Thymus (tissue), 11 donors: ENCODE results near the gene ARF1. TPM values are rescaled to one million over a fixed set of nuclear protein-coding genes. Genes with fewer than 3 reads are reported as not detected.

Source experiments
- DNase-seq, 9 donors: peaks; one replicate each; pipeline ENCODE4 v3.0.0-alpha.2; 2013; ENCODE audit warnings: low spot score in 9 of 9, low read depth in 6 of 9, missing footprints in 1 of 9
- H3K27ac ChIP-seq, 2 donors: one replicate each; pipeline ENCODE4 v1.5.1; 2013; ENCODE audit warnings: control low read depth in 1 of 2, low read depth in 1 of 2, low read length in 1 of 2, mild to moderate bottlenecking in 1 of 2, moderate library complexity in 1 of 2
- H3K27me3 ChIP-seq, 2 donors: one replicate each; pipeline ENCODE4 v1.5.1; 2013; ENCODE audit warnings: low read length in 1 of 2; ENCODE audit not compliant: control insufficient read depth in 2 of 2, insufficient read depth in 1 of 2
- H3K36me3 ChIP-seq, 2 donors: one replicate each; pipeline ENCODE4 v1.5.1; 2013; ENCODE audit warnings: low read length in 1 of 2, mild to moderate bottlenecking in 1 of 2, moderate library complexity in 1 of 2; ENCODE audit not compliant: control insufficient read depth in 2 of 2, insufficient read depth in 2 of 2
- H3K4me1 ChIP-seq, 2 donors: one replicate each; pipeline ENCODE4 v1.5.1; 2013; ENCODE audit warnings: low read length in 2 of 2; ENCODE audit not compliant: control insufficient read depth in 2 of 2, insufficient read depth in 2 of 2
- H3K4me3 ChIP-seq, 2 donors: one replicate each; pipeline ENCODE4 v1.5.1; 2013; ENCODE audit warnings: low read length in 2 of 2, control low read depth in 1 of 2, mild to moderate bottlenecking in 1 of 2
- H3K9me3 ChIP-seq, 2 donors: one replicate each; pipeline ENCODE4 v1.5.1; 2013; ENCODE audit warnings: low read length in 1 of 2, mild to moderate bottlenecking in 1 of 2; ENCODE audit not compliant: control insufficient read depth in 2 of 2, insufficient read depth in 1 of 2
- WGBS: extraction: QIAGEN DNeasy Blood & Tissue Kit; methylation state at CpG from one replicate; pipeline ENCODE4 v1.1.7; 2013; 5-methylcytosine and 5-hydroxymethylcytosine counted together
- polyA plus RNA-seq: library from polyadenylated mRNA; stranded (reverse); fragments of 200-250 nt; gene quantifications from one replicate; pipeline ENCODE4 v1.2.3, GENCODE V29; 2013
- total RNA-seq: library from RNA; stranded (reverse); fragments of 120-200 nt; gene quantifications from one replicate; pipeline ENCODE4 v1.2.4, GENCODE V29; 2013
- donor health status: healthy.

The ARF1 gene
- total and polyA plus RNA-seq, 2 donors: 133 to 227 TPM

DNA sequence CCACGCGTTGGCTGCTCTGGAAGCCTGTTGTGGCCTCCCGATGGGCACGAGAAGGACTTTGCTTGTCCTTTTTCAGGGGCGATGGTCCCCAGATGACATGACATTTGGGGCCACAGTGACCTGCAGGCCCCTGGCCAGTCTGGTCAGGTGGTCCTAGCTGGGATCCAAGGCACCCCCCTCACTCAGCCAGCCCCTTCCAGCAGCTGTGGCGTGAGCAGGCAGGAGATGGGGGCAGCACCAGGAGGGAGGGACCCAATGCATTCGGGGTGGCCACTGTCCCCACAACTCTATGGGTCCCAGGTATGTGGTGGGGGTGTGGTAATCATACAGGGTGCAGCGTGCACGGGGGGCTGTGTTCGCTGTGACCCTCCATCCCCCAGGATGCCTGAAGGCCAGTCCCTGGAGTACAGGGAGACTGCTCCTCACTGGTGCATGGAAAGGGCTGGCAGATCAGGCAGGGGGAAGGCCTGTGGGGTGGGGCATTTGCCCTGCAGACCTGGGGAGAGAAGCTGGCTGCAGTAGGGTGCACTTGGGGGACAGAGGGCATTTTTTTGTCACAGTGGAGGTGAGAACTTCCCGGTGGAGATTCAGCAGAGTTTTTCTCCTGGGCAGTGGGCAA is 44.0 kb upstream of the ARF1 start:
- Histone ChIP-seq H3K27ac (no peak overlapping the region), H3K4me1 (no peaks in the 10 kb centered on the region), H3K9me3 (peaks cover 0 to 6% of the 10 kb centered on the region in 2 donors), H3K36me3 (no peaks in the 10 kb centered on the region), H3K4me3 (no peak overlapping the region), H3K27me3 (peaks cover 24 to 56% of the 10 kb centered on the region in 2 donors)
- no peak for DNase-seq
- WGBS: 80% methylated on average over 11 of the region's 11 CpGs

DNA sequence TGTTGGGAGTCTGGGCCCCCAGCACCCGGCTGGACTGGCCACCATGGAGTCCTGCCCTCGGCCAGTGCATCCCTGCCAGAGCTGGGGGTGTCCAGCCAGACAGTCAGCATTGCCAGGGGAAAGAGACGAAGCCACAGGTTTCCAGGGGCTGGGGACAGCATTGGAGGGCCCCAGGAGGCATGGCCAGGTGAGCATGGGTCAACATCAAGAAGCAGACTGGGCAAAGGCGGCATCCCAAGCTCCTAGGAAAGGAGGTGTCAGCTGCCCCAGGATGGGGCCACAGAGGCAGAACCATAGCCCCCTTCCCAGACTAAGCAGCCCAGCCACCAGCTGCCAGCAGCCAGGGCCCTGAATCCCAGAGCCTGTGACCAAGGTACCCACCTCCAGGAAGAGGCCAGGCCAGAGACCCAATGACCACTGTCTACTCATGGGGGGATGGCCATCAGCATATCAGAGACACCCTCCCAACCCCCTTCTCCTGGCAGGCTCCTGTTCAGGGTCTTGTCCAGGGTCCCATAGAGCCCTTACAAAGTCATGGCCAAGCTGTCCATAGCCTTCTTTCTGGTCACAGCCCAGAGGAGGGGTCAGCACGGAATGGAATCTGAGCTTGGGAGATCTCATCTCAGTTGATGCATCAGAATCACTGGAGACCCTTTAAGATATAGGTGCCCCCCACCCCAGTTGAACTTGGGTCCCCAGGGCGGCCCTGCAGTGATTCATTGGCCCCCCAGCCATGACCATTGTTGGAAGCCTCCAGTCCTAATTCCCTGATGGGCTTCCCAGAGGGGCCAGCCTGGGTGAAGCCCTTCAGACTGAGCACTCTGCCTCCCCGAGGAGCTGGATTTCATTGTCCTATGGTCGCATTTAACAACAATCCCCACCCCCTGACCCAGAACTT is 43.3 kb upstream of the ARF1 start:
- no peaks in the 10 kb centered on the region for H3K4me1 ChIP-seq
- peaks cover 24 to 56% of the 10 kb centered on the region in 2 donors for H3K27me3 ChIP-seq
- WGBS: 91% methylated on average over 8 of the region's 8 CpGs
- no peak for DNase-seq
- H3K27ac ChIP-seq: no peak overlapping the region
- peaks cover 0 to 6% of the 10 kb centered on the region in 2 donors for H3K9me3 ChIP-seq
- no peak overlapping the region for H3K4me3 ChIP-seq
- H3K36me3 ChIP-seq: no peaks in the 10 kb centered on the region

DNA sequence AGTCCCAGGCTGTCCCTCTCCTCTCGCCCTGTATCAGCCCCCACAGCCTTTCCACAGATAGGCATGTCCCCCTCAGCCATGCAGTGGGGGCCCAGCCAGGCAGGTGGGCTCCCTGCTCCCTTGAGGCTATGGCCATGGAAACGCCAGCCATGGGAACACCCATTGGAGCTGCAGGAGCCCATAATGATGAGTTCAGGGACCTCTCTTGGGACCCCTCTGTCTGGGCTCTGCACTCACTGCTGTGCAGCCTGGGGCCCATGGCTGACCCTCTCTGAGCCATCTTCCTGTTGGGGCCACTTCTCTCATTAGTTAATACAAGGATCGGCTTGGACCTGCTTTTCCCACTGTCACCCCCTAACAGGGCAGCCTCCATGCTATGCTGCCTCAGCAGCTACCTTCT is 42.5 kb upstream of the ARF1 start:
- Histone ChIP-seq H3K27ac (no peak overlapping the region), H3K9me3 (peaks cover 0 to 6% of the 10 kb centered on the region in 2 donors), H3K27me3 (peaks cover 24 to 54% of the 10 kb centered on the region in 2 donors), H3K4me3 (no peak overlapping the region), H3K36me3 (no peaks in the 10 kb centered on the region), H3K4me1 (no peaks in the 10 kb centered on the region)
- no peak for DNase-seq
- WGBS: 83% methylated on average over 3 of the region's 3 CpGs

DNA sequence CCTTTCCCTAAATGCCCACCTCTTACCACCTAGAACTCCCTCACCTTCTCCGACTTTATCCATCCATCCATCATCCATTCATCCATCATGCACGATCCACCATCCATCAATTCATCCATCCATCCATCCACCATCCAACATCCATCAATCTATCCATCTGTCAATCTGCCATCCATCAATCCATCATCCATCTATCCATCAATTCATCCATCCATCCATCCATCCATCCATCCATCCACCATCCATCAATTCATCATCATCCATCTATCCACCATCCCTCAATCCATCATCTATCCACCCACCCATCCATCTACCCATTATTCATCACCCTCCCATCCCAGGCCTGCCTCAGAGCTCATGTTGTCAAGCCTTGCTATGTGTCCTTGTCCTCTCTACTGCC is 41.2 kb upstream of the ARF1 start:
- Histone ChIP-seq H3K27me3 (peaks cover 24 to 42% of the 10 kb centered on the region in 2 donors), H3K4me1 (no peaks in the 10 kb centered on the region), H3K4me3 (no peak overlapping the region), H3K36me3 (no peaks in the 10 kb centered on the region), H3K9me3 (peaks cover 0 to 6% of the 10 kb centered on the region in 2 donors), H3K27ac (no peak overlapping the region)
- DNase-seq: no peak
- 89% methylated on average over 2 of the region's 2 CpGs for whole genome bisulfite sequencing

DNA sequence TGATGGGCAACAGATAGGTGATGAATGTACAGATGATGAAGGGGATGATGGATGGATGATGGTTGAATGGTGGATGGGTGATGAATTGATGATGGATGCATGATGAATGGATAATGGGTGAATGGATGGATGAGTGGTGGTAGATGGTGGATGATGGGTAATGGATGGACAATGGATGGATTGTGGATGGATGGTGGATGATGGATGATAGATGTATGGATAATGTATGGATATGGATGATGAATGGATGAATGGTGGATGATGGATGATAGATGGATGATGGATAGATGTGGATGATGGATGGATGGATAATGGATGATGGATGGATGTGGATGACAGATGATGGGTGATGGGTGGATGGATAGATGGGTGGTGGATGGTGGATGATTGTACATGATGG is 40.0 kb upstream of the ARF1 start:
- H3K27ac ChIP-seq: no peak overlapping the region
- H3K9me3 ChIP-seq: peaks cover 0 to 5% of the 10 kb centered on the region in 2 donors
- DNase-seq: no peak
- H3K4me1 ChIP-seq: no peaks in the 10 kb centered on the region
- peaks cover 15 to 30% of the 10 kb centered on the region in 2 donors for H3K27me3 ChIP-seq
- no peaks in the 10 kb centered on the region for H3K36me3 ChIP-seq
- no peak overlapping the region for H3K4me3 ChIP-seq

DNA sequence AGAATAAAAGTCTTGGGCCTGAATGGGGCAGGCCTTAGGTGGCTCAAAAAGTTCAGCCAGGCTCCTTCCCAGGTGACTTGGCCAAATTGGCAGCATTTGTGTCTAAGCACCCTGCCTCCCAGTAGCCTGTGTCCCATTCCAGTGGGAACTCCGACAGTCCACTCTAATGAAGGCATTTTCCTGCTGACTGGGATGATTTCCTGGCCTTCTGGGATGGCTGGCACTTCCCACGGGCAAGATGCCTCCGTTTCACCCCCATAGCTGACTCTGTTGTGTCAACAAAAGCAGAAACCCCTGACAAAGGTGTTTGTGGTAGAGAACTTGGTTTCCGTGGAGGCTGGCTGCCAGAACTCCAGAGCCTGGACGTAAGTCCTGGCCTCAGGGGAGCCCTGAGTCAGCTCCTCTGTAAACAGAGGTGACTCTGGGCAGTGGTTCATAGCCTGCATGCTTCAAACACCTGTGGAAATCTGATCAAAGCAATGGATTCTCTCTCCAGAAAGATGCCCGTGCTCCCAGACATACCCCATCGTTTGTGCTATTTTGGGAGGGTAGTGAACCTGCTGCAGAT is 39.1 kb upstream of the ARF1 start:
- peaks cover 0 to 5% of the 10 kb centered on the region in 2 donors for H3K9me3 ChIP-seq
- no peak overlapping the region for H3K27ac ChIP-seq
- H3K4me1 ChIP-seq: no peaks in the 10 kb centered on the region
- peaks cover 7 to 24% of the 10 kb centered on the region in 2 donors for H3K27me3 ChIP-seq
- no peak for DNase-seq
- 73% methylated on average over 7 of the region's 7 CpGs for WGBS
- no peak overlapping the region for H3K4me3 ChIP-seq
- no peaks in the 10 kb centered on the region for H3K36me3 ChIP-seq

DNA sequence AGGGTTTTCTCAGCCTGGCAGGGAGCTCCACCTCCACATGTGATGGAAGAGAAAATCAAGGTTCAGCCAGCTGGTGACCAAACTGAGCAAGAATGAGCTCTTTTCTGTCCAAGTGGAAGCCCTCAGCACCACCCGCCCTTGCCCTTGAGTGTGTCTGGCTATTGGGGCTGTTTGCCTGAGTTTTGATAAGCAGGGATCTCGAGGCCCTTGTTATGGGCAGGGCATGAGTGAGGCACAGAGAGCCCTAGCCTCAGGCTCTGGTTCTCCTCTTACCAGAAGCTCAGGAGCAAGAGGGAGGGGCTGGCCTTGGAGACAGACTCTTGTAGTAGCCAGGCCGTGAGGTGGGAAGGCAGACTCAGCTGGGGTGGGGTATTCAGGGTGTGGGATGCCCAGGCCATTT is 37.5 kb upstream of the ARF1 start:
- peaks cover 0 to 5% of the 10 kb centered on the region in 2 donors for H3K9me3 ChIP-seq
- no peak overlapping the region for H3K27ac ChIP-seq
- no peaks in the 10 kb centered on the region for H3K36me3 ChIP-seq
- DNase-seq: no peak
- H3K4me3 ChIP-seq: no peak overlapping the region
- 91% methylated on average over 3 of the region's 3 CpGs for WGBS
- H3K27me3 ChIP-seq: peaks cover 0 to 8% of the 10 kb centered on the region in 2 donors
- no peaks in the 10 kb centered on the region for H3K4me1 ChIP-seq

DNA sequence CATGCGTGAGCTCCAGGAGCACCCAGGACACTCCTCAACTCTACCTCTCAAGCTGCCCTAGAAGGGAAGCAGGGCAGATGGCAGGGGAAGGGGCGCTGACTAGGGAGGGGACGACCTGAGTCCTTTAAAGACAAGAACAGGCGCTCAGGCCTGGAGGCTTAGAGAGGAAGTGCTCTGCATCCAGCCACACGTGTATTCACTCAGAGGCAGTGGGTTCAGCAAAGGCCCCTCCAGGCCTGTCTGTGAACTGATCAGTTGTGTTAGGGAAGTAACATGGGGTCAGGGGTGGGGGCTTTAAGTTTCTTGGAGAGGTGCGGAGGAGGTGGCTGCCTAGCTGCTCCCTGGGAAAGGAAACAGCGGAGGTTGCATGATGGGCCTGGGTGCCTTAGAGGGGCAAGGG is 37.1 kb upstream of the ARF1 start:
- H3K9me3 ChIP-seq: peaks cover 0 to 5% of the 10 kb centered on the region in 2 donors
- no peaks in the 10 kb centered on the region for H3K4me1 ChIP-seq
- H3K27ac ChIP-seq: no peak overlapping the region
- no peak overlapping the region for H3K4me3 ChIP-seq
- DNase-seq: no peak
- no peaks in the 10 kb centered on the region for H3K36me3 ChIP-seq
- H3K27me3 ChIP-seq: peaks cover 0 to 6% of the 10 kb centered on the region in 2 donors
- WGBS: 83% methylated on average over 7 of the region's 7 CpGs

DNA sequence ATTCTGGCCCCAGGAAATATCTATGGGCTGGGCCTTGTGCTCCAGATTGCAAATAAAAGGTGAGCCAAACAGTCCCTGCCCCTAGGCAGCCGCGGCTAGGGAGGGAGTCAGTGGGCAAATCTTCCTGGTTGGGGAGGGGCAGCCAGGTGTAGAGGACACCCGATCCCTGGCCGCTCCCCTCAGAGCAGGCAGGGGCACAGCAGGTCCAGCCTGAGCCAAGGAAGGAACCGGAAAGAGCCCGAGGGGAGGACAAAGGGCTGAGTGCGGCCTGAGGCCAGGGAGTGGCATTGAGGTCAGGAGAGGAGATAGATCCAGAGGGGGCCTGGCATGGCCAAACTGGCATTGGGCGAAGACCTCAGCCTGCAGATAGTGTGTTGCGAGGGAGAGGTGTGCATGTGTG is 36.6 kb upstream of the ARF1 start:
- Histone ChIP-seq H3K4me3 (no peak overlapping the region), H3K4me1 (no peaks in the 10 kb centered on the region), H3K27ac (no peak overlapping the region), H3K27me3 (peaks cover 0 to 10% of the 10 kb centered on the region in 2 donors), H3K9me3 (peaks cover 0 to 5% of the 10 kb centered on the region in 2 donors), H3K36me3 (no peaks in the 10 kb centered on the region)
- WGBS: 93% methylated on average over 9 of the region's 9 CpGs
- no peak for DNase-seq
